ENCODE results near the gene FSCN2. TPM values are rescaled to one million over a fixed set of nuclear protein-coding genes. Genes with fewer than 3 reads are reported as not detected.

The FSCN2 gene
- total RNA-seq, 1 donor from 2014 or later = 5.6 TPM

DNA sequence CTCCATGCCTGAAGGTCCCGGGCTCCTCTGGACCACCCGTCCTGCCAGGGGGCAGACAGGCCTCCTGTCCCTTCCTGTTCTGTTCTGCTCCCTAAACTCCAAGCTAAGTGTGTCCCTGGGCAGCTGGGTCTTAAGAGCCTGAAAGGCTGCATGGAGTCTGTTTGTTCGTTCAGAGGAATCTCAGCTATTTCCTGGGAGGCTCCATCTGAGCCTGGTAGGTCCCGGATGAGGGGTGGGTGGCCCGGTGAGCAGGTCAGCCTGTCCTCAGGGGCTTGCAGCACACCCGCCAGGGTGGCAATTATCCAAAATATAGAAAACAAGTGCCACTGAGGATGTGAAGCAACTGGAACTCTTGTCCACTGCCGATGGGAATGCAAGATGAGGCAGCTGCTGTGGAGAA is 28.1 kb upstream of the FSCN2 start:
- peaks cover 1% of the 10 kb centered on the region for H3K27me3 ChIP-seq (ENCODE audit: insufficient read depth, low read length)
- Mint-ChIP-seq H3K4me1 (ENCODE audit: low read depth, unreplicated experiment) (peaks cover 5% of the 10 kb centered on the region), H3K4me3 (ENCODE audit: unreplicated experiment) (peak overlapping the region; percentile 54), H3K27ac (ENCODE audit: unreplicated experiment) (no peak overlapping the region), H3K36me3 (ENCODE audit: low read depth, unreplicated experiment) (no peaks in the 10 kb centered on the region), H3K9me3 (ENCODE audit: unreplicated experiment) (no peaks in the 10 kb centered on the region), H3K27me3 (ENCODE audit: low read depth, unreplicated experiment) (peaks cover 5% of the 10 kb centered on the region)
- H3K9ac ChIP-seq (ENCODE audit: low read length) = no peak overlapping the region
- H4K20me1 ChIP-seq (ENCODE audit: insufficient read depth, low read length) = no peaks in the 10 kb centered on the region
- no peak overlapping the region for H2AFZ ChIP-seq (ENCODE audit: low read depth, low read length)
- no peaks in the 10 kb centered on the region for H3K36me3 ChIP-seq (ENCODE audit: insufficient read depth, low read length)
- H3K9me3 ChIP-seq (ENCODE audit: insufficient read depth, low read depth, low read length) = no peaks in the 10 kb centered on the region
- no peak overlapping the region for H3K27ac ChIP-seq (ENCODE audit: low read depth, low read length)
- FAIRE-seq (no peak), DNase-seq (ENCODE audit: low read depth) (no peak)
- no peaks in the 10 kb centered on the region for H3K79me2 ChIP-seq (ENCODE audit: insufficient read depth, low read length)
- peak overlapping the region; percentile 18 for H3K4me2 ChIP-seq (ENCODE audit: low read length)
- TF ChIP-seq, protein P1, sequence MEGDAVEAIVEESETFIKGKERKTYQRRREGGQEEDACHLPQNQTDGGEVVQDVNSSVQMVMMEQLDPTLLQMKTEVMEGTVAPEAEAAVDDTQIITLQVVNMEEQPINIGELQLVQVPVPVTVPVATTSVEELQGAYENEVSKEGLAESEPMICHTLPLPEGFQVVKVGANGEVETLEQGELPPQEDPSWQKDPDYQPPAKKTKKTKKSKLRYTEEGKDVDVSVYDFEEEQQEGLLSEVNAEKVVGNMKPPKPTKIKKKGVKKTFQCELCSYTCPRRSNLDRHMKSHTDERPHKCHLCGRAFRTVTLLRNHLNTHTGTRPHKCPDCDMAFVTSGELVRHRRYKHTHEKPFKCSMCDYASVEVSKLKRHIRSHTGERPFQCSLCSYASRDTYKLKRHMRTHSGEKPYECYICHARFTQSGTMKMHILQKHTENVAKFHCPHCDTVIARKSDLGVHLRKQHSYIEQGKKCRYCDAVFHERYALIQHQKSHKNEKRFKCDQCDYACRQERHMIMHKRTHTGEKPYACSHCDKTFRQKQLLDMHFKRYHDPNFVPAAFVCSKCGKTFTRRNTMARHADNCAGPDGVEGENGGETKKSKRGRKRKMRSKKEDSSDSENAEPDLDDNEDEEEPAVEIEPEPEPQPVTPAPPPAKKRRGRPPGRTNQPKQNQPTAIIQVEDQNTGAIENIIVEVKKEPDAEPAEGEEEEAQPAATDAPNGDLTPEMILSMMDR (IDR thresholded peaks at IDR 0.05; ENCODE audit: insufficient read depth, low read depth, low read length) = no peak
- TF ChIP-seq EZH2 (IDR thresholded peaks at IDR 0.05; ENCODE audit: insufficient read depth, low read length) = no peak
- H3K4me1 ChIP-seq (ENCODE audit: insufficient read depth, low read length) = peaks cover 7% of the 10 kb centered on the region
- H3K4me3 ChIP-seq (ENCODE audit: insufficient read depth, low read depth, low read length) = no peak overlapping the region

DNA sequence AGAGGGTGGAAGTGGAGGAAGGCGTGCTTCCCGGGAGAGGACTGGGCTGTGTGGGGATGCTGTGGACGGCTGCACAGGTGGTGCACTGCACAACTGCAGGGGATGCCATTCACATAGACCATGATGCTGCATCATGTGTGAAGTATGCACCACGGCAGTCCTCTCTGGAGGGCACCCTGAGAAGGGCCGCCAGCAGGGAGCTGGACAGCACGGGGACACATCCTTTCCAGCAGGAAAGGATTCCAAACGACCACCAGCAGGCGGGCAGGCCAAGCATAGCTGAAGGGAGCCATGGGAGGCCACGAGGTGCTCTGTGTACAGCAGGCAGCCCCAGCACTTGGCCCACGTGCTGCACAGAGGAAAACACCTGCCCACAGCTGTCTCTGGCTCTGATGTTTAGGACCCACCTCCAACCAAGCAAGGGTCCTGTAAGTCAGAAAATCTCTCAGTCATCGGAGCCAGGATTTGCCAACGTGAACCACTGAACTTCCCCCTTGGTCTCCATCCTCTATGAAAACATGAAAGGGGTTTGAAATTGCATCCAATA is 25.6 kb upstream of the FSCN2 start:
- no peaks in the 10 kb centered on the region for H3K27me3 ChIP-seq (ENCODE audit: insufficient read depth, low read length)
- H3K9ac ChIP-seq (ENCODE audit: low read length) = no peak overlapping the region
- H3K4me2 ChIP-seq (ENCODE audit: low read length) = no peak overlapping the region
- no peak overlapping the region for H3K27ac ChIP-seq (ENCODE audit: low read depth, low read length)
- H3K36me3 Mint-ChIP-seq (ENCODE audit: low read depth, unreplicated experiment) = peaks cover under 1% of the 10 kb centered on the region
- H3K9me3 ChIP-seq (ENCODE audit: insufficient read depth, low read depth, low read length) = no peaks in the 10 kb centered on the region
- H3K27me3 Mint-ChIP-seq (ENCODE audit: low read depth, unreplicated experiment) = no peaks in the 10 kb centered on the region
- no peak for FAIRE-seq
- H3K27ac Mint-ChIP-seq (ENCODE audit: unreplicated experiment) = no peak overlapping the region
- no peaks in the 10 kb centered on the region for H3K79me2 ChIP-seq (ENCODE audit: insufficient read depth, low read length)
- peaks cover 3% of the 10 kb centered on the region for H4K20me1 ChIP-seq (ENCODE audit: insufficient read depth, low read length)
- peaks cover 5% of the 10 kb centered on the region for H3K4me1 Mint-ChIP-seq (ENCODE audit: low read depth, unreplicated experiment)
- no peak for DNase-seq (ENCODE audit: low read depth)
- no peak overlapping the region for H2AFZ ChIP-seq (ENCODE audit: low read depth, low read length)
- peaks cover 7% of the 10 kb centered on the region for H3K4me1 ChIP-seq (ENCODE audit: insufficient read depth, low read length)
- TF ChIP-seq, protein P1 (IDR thresholded peaks at IDR 0.05; ENCODE audit: insufficient read depth, low read depth, low read length) = no peak
- TF ChIP-seq EZH2 (IDR thresholded peaks at IDR 0.05; ENCODE audit: insufficient read depth, low read length) = no peak
- H3K4me3 Mint-ChIP-seq (ENCODE audit: unreplicated experiment) = peak overlapping the region; percentile 27
- no peaks in the 10 kb centered on the region for H3K9me3 Mint-ChIP-seq (ENCODE audit: unreplicated experiment)
- no peak overlapping the region for H3K4me3 ChIP-seq (ENCODE audit: insufficient read depth, low read depth, low read length)
- H3K36me3 ChIP-seq (ENCODE audit: insufficient read depth, low read length) = no peaks in the 10 kb centered on the region

DNA sequence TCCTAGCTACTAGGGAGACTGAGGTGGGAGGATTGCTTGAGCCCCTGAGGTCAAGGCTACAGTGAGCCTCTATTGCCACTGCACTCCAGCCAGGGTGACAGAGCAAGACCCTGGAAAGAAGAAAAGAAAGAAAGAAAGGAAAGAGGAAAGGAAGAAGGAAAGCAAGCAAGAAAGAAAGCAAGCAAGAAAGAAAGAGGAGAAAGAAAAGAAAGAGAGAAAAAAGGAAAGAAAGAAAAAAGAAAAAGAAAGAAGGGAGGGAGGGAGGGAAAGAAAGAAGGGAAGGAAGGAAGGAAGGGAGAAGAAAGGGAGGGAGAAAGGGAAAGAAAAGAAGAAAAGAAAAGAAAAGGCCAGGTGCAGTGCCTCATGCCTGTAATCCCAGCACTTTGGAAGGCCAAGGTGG is 24.6 kb upstream of the FSCN2 start:
- no peaks in the 10 kb centered on the region for H3K36me3 ChIP-seq (ENCODE audit: insufficient read depth, low read length)
- peaks cover 5% of the 10 kb centered on the region for H3K4me1 Mint-ChIP-seq (ENCODE audit: low read depth, unreplicated experiment)
- no peak for DNase-seq (ENCODE audit: low read depth)
- H2AFZ ChIP-seq (ENCODE audit: low read depth, low read length) = no peak overlapping the region
- H3K27me3 ChIP-seq (ENCODE audit: insufficient read depth, low read length) = no peaks in the 10 kb centered on the region
- H3K9me3 ChIP-seq (ENCODE audit: insufficient read depth, low read depth, low read length) = no peaks in the 10 kb centered on the region
- peaks cover 14% of the 10 kb centered on the region for H4K20me1 ChIP-seq (ENCODE audit: insufficient read depth, low read length)
- H3K27me3 Mint-ChIP-seq (ENCODE audit: low read depth, unreplicated experiment) = no peaks in the 10 kb centered on the region
- no peaks in the 10 kb centered on the region for H3K9me3 Mint-ChIP-seq (ENCODE audit: unreplicated experiment)
- peaks cover 3% of the 10 kb centered on the region for H3K79me2 ChIP-seq (ENCODE audit: insufficient read depth, low read length)
- H3K4me2 ChIP-seq (ENCODE audit: low read length) = no peak overlapping the region
- H3K27ac ChIP-seq (ENCODE audit: low read depth, low read length) = no peak overlapping the region
- H3K9ac ChIP-seq (ENCODE audit: low read length) = no peak overlapping the region
- H3K4me1 ChIP-seq (ENCODE audit: insufficient read depth, low read length) = peaks cover 7% of the 10 kb centered on the region
- H3K27ac Mint-ChIP-seq (ENCODE audit: unreplicated experiment) = no peak overlapping the region
- TF ChIP-seq, protein P1 (IDR thresholded peaks at IDR 0.05; ENCODE audit: insufficient read depth, low read depth, low read length) = no peak
- TF ChIP-seq EZH2 (IDR thresholded peaks at IDR 0.05; ENCODE audit: insufficient read depth, low read length) = no peak
- H3K36me3 Mint-ChIP-seq (ENCODE audit: low read depth, unreplicated experiment) = peaks cover 9% of the 10 kb centered on the region
- no peak overlapping the region for H3K4me3 Mint-ChIP-seq (ENCODE audit: unreplicated experiment)
- no peak for FAIRE-seq
- H3K4me3 ChIP-seq (ENCODE audit: insufficient read depth, low read depth, low read length) = no peak overlapping the region

Data from astrocyte (in vitro differentiated cells and primary cell).